Neural progenitor cell (in vitro differentiated cells): ENCODE results near the gene DOK3. TPM values are rescaled to one million over a fixed set of nuclear protein-coding genes. Genes with fewer than 3 reads are reported as not detected.

Source experiments
- DNase-seq: peaks from one replicate; pipeline ENCODE4 v3.0.0-alpha.2; 2016; ENCODE audit warnings: low spot score
- H2AFZ ChIP-seq: fragments of 200-600 bp; sonication (generic); replicated peaks from 2 replicates; pipeline ENCODE4 v1.6.1; 2016; ENCODE audit warnings: antibody characterized with exemption
- H3F3A ChIP-seq: fragments of 200-600 bp; sonication (generic); 2 replicates; pipeline ENCODE4 v1.6.1; 2016; ENCODE audit warnings: antibody characterized with exemption, low read depth
- H3K27ac ChIP-seq: fragments of 200-600 bp; sonication (generic); 2 replicates; pipeline ENCODE4 v1.5.1; 2016; ENCODE audit warnings: mild to moderate bottlenecking
- H3K27me3 ChIP-seq: fragments of 200-600 bp; sonication (generic); 2 replicates; pipeline ENCODE4 v1.6.1; 2016; ENCODE audit warnings: mild to moderate bottlenecking, moderate library complexity
- H3K36me3 ChIP-seq: fragments of 200-600 bp; sonication (generic); 2 replicates; pipeline ENCODE4 v1.5.1; 2016
- H3K4me1 ChIP-seq: fragments of 200-600 bp; sonication (generic); 2 replicates; pipeline ENCODE4 v1.6.1; 2016; ENCODE audit warnings: mixed run types
- H3K4me2 ChIP-seq: fragments of 200-600 bp; sonication (generic); 2 replicates; pipeline ENCODE4 v1.6.1; 2016
- H3K4me3 ChIP-seq: fragments of 200-600 bp; sonication (generic); 2 replicates; pipeline ENCODE4 v1.5.1; 2016
- H3K79me2 ChIP-seq: fragments of 200-600 bp; sonication (generic); 2 replicates; pipeline ENCODE4 v1.6.1; 2016; ENCODE audit warnings: low read depth
- H3K9ac ChIP-seq: fragments of 200-600 bp; sonication (generic); 2 replicates; pipeline ENCODE4 v1.6.1; 2016
- H3K9me3 ChIP-seq: fragments of 200-600 bp; sonication (generic); 2 replicates; pipeline ENCODE4 v1.5.1; 2016; ENCODE audit warnings: low read depth
- H4K20me1 ChIP-seq: fragments of 200-600 bp; sonication (generic); 2 replicates; pipeline ENCODE4 v1.6.1; 2016; ENCODE audit warnings: low read depth
- H3K27ac Mint-ChIP-seq: 3 replicates; pipeline ENCODE4 v1.8.0; 2021; ENCODE audit warnings: mixed read lengths
- H3K27me3 Mint-ChIP-seq: 2 replicates; pipeline ENCODE4 v1.8.0; 2022; ENCODE audit warnings: low read depth, mild to moderate bottlenecking, inconsistent platforms, moderate library complexity, mixed read lengths; ENCODE audit not compliant: insufficient read depth
- H3K36me3 Mint-ChIP-seq: 3 replicates; pipeline ENCODE4 v1.8.0; 2021; ENCODE audit warnings: mixed read lengths
- H3K4me1 Mint-ChIP-seq: 3 replicates; pipeline ENCODE4 v1.8.0; 2021; ENCODE audit warnings: mixed read lengths
- H3K4me3 Mint-ChIP-seq: 3 replicates; pipeline ENCODE4 v1.8.0; 2021; ENCODE audit warnings: mild to moderate bottlenecking, moderate library complexity, mixed read lengths
- H3K9me3 Mint-ChIP-seq: 3 replicates; pipeline ENCODE4 v1.8.0; 2020; ENCODE audit warnings: mixed read lengths
- CTCF ChIP-seq: fragments of 200-600 bp; sonication (generic); IDR thresholded peaks from 2 replicates; pipeline ENCODE4 v1.5.1; 2017; ENCODE audit warnings: antibody characterized with exemption, mild to moderate bottlenecking
- EZH2 ChIP-seq: fragments of 200-600 bp; sonication (generic); IDR thresholded peaks from 2 replicates; pipeline ENCODE4 v1.6.1; 2017; ENCODE audit warnings: antibody characterized with exemption, mild to moderate bottlenecking, moderate library complexity
- EZH2phosphoT487 ChIP-seq: fragments of 200-600 bp; sonication (generic); IDR thresholded peaks from 2 replicates; pipeline ENCODE4 v1.6.1; 2017; ENCODE audit warnings: antibody characterized with exemption
- total RNA-seq: library from RNA; depleted of rRNA; stranded (reverse); fragments of >200 nt; gene quantifications from 2 replicates; pipeline ENCODE4 v1.2.3, GENCODE V29; 2015; ENCODE audit warnings: low replicate concordance

The DOK3 gene
- total RNA-seq, 1 donor from 2014 or later: 0.54 TPM

GRCh38 chr5:177504086-177505056, 5.3 kb downstream of the DOK3 start:
- no peak overlapping the region for H2AFZ ChIP-seq
- no peaks in the 10 kb centered on the region for H3K79me2 ChIP-seq
- H3K9ac ChIP-seq: no peak overlapping the region
- Mint-ChIP-seq H3K9me3 (no peaks in the 10 kb centered on the region), H3K27me3 (peaks cover 7% of the 10 kb centered on the region), H3K4me3 (no peak overlapping the region), H3K36me3 (no peaks in the 10 kb centered on the region), H3K4me1 (peaks cover 35% of the 10 kb centered on the region), H3K27ac (no peak overlapping the region)
- H3F3A ChIP-seq: no peaks in the 10 kb centered on the region
- no peak overlapping the region for H3K4me3 ChIP-seq
- TF ChIP-seq EZH2phosphoT487 (no peak), EZH2 (no peak), CTCF (no peak)
- no peak overlapping the region for H3K4me2 ChIP-seq
- no peaks in the 10 kb centered on the region for H3K9me3 ChIP-seq
- peaks cover 9% of the 10 kb centered on the region for H3K4me1 ChIP-seq
- H4K20me1 ChIP-seq: no peaks in the 10 kb centered on the region
- H3K27ac ChIP-seq: no peak overlapping the region
- no peaks in the 10 kb centered on the region for H3K36me3 ChIP-seq
- H3K27me3 ChIP-seq: peaks cover 4% of the 10 kb centered on the region
- no peak for DNase-seq

- Histone ChIP-seq H3K9me3 (no peaks in the 10 kb centered on the region), H3K4me2 (no peak overlapping the region), H3F3A (peaks cover 4% of the 10 kb centered on the region), H3K27ac (no peak overlapping the region), H3K27me3 (peaks cover 13% of the 10 kb centered on the region), H4K20me1 (no peaks in the 10 kb centered on the region), H3K4me3 (no peak overlapping the region), H3K4me1 (peaks cover 10% of the 10 kb centered on the region), H3K9ac (no peak overlapping the region), H2AFZ (no peak overlapping the region), H3K36me3 (no peaks in the 10 kb centered on the region), H3K79me2 (no peaks in the 10 kb centered on the region)
- DNase-seq: no peak
- TF ChIP-seq EZH2phosphoT487 (no peak), EZH2 (no peak), CTCF (no peak)
- no peaks in the 10 kb centered on the region for H3K36me3 Mint-ChIP-seq
- H3K9me3 Mint-ChIP-seq: no peaks in the 10 kb centered on the region
- peaks cover 10% of the 10 kb centered on the region for H3K27me3 Mint-ChIP-seq
- peaks cover 38% of the 10 kb centered on the region for H3K4me1 Mint-ChIP-seq
- no peak overlapping the region for H3K4me3 Mint-ChIP-seq
- no peak overlapping the region for H3K27ac Mint-ChIP-seq
These were observed 6.1 kb downstream of the DOK3 start for GRCh38 chr5:177503351-177504085.

- no peaks in the 10 kb centered on the region for H3K36me3 ChIP-seq
- H3K27ac Mint-ChIP-seq: peak overlapping the region; percentile 1
- H3K4me3 Mint-ChIP-seq: peak overlapping the region; percentile 65
- H3K4me2 ChIP-seq: no peak overlapping the region
- no peaks in the 10 kb centered on the region for H3K9me3 Mint-ChIP-seq
- no peak for DNase-seq
- no peaks in the 10 kb centered on the region for H3K79me2 ChIP-seq
- H3K27me3 Mint-ChIP-seq: peaks cover 14% of the 10 kb centered on the region
- no peak overlapping the region for H3K27ac ChIP-seq
- TF ChIP-seq EZH2 (no peak), CTCF (no peak), EZH2phosphoT487 (no peak)
- peaks cover 19% of the 10 kb centered on the region for H3K27me3 ChIP-seq
- H3K4me1 Mint-ChIP-seq: peaks cover 43% of the 10 kb centered on the region
- no peaks in the 10 kb centered on the region for H4K20me1 ChIP-seq
- peaks cover 15% of the 10 kb centered on the region for H3K4me1 ChIP-seq
- H2AFZ ChIP-seq: no peak overlapping the region
- no peaks in the 10 kb centered on the region for H3K36me3 Mint-ChIP-seq
- H3K9me3 ChIP-seq: no peaks in the 10 kb centered on the region
- peaks cover 11% of the 10 kb centered on the region for H3F3A ChIP-seq
- no peak overlapping the region for H3K4me3 ChIP-seq
- H3K9ac ChIP-seq: peak overlapping the region; percentile 20
These were observed 6.7 kb downstream of the DOK3 start for GRCh38 chr5:177502886-177503285.
